ENCODE data around the gene VILL.

The VILL gene

DNA sequence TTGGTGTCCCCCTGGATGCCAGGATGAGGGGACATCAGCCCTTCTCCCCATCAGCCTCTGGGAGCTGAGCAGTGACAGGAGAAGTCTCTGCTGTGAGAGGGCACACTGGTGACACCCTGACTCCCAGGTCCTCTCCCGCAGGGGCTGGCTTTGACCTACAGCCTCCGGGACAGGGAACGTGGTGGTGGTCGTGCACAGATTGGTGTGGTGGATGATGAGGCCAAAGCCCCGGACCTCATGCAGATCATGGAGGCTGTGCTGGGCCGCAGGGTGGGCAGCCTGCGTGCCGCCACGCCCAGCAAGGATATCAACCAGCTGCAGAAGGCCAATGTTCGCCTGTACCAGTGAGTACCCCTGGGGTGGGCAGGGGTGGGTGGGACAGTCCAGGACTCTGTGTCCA is 6.8 kb downstream of the VILL start:
- H3K27me3 Mint-ChIP-seq (ENCODE audit: low read depth), result no peaks in the 10 kb centered on the region
- H3K4me3 Mint-ChIP-seq, result no peak overlapping the region
- H3K4me1 Mint-ChIP-seq (ENCODE audit: low read depth), result peaks cover 48% of the 10 kb centered on the region
- H3K9me3 Mint-ChIP-seq, result no peaks in the 10 kb centered on the region
- no peak overlapping the region for H3K27ac Mint-ChIP-seq
- H3K36me3 Mint-ChIP-seq (ENCODE audit: low read depth), result peaks cover 22% of the 10 kb centered on the region

DNA sequence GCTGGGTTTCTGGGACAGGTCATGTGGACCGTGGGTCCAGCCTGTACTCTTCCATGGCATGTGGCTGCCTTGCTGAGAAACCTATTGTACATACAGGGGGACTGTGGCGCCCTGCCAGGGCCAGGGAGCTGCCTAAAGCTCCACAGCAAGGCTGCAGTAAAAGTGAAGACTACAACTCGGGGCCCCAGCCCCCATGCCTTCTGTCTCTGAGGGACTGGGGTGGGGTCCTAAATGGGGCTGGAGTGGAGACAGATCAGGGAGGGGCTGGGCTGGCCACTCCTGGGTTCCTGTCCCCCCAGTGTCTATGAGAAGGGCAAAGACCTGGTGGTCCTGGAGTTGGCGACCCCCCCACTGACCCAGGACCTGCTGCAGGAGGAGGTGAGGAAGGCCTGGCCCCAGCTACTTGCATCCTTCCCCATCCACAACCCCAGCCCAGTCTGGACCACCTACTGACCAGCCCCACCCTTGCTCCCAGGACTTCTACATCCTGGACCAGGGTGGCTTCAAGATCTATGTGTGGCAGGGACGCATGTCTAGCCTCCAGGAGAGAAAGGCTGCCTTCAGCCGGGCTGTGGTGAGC is 7.3 kb downstream of the VILL start:
- Mint-ChIP-seq H3K4me3 (peak overlapping the region; percentile 61), H3K36me3 (ENCODE audit: low read depth) (peaks cover 22% of the 10 kb centered on the region), H3K9me3 (no peaks in the 10 kb centered on the region), H3K27ac (peak overlapping the region; percentile 92), H3K4me1 (ENCODE audit: low read depth) (peaks cover 48% of the 10 kb centered on the region), H3K27me3 (ENCODE audit: low read depth) (no peaks in the 10 kb centered on the region)

DNA sequence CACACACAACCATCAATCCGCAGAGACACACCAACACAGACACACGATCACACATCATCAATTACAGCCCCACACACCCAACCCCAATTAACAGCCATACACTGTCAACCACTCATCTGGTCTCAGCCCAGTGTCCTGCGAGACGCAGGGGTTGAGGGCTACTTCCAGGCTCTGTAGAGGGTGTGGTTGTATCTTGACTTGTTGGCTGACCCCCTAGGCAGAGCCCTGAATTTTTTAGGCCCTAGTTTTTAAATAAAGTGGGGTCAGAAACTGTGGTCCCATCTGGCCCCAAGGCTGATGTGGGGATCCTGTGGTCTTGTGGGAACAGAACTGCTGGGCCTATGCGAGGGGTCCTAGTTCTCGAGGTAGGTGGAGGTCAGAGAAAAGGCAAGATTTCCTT is 9.2 kb downstream of the VILL start:
- Mint-ChIP-seq H3K27ac (peak overlapping the region; percentile 8), H3K4me1 (ENCODE audit: low read depth) (peaks cover 41% of the 10 kb centered on the region), H3K9me3 (no peaks in the 10 kb centered on the region), H3K27me3 (ENCODE audit: low read depth) (no peaks in the 10 kb centered on the region), H3K36me3 (ENCODE audit: low read depth) (peaks cover 23% of the 10 kb centered on the region), H3K4me3 (no peak overlapping the region)

DNA sequence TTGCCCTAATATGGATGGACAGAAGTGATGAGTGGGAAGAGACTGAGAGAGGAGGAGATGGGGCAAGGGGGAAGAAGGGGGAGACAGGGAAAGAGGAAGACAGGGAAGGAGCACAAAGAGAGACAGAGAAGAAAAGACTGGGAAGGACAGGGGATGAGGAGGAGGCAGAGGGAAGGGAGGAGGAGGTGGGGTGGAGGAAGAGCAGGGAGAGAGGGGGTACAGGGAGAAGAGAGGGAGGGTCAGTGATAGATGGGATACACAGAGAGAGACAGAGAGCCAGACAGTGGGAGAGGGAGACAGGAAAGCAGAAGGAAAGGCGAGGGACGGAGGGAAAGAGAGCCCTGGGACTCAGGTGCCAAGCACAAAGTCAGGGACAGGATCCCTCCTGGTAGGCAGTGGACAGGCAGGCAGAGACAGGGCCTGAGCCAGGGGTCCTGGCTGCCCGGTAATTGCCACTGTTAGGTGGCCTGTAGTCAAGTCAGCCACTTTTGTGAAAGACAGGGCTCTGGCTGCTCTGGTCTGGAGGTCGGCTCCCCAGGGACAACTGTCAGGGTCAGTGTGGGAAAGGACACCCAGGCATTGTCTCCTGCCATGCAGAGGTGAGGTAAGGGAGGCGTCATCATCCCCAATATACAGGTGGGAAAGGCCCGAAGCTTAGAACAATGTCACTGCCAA is 9.8 kb downstream of the VILL start:
- Mint-ChIP-seq H3K4me3 (no peak overlapping the region), H3K4me1 (ENCODE audit: low read depth) (peaks cover 36% of the 10 kb centered on the region), H3K27ac (peak overlapping the region; percentile 23), H3K27me3 (ENCODE audit: low read depth) (no peaks in the 10 kb centered on the region), H3K36me3 (ENCODE audit: low read depth) (peaks cover 26% of the 10 kb centered on the region), H3K9me3 (no peaks in the 10 kb centered on the region)

DNA sequence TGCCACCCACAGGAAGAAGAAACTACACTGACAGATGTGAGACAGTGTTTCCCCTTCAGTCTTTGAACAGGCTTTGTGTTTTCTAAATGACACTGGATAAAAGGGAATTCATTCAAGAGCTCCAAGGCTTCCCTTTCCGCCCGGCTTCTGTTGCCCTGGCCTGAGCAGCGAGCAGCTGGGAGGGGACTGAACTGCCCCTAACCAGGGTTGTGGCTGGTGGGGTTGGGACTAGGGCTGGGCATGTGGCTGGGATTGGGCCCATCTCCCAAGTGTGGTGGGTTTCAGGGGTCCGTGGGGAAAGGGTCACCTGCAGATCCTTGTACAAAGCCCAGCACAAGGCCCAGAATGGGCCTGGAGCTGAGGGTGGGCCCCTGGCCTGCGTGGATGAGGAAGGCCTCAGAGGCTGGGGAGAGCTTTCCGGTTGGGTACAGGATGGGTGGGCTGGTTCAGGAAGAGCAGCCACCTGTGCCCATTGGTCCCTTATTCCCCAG is 10.4 kb downstream of the VILL start:
- H3K4me3 Mint-ChIP-seq, result no peak overlapping the region
- no peaks in the 10 kb centered on the region for H3K27me3 Mint-ChIP-seq (ENCODE audit: low read depth)
- peaks cover 30% of the 10 kb centered on the region for H3K4me1 Mint-ChIP-seq (ENCODE audit: low read depth)
- no peaks in the 10 kb centered on the region for H3K9me3 Mint-ChIP-seq
- peaks cover 23% of the 10 kb centered on the region for H3K36me3 Mint-ChIP-seq (ENCODE audit: low read depth)
- no peak overlapping the region for H3K27ac Mint-ChIP-seq

DNA sequence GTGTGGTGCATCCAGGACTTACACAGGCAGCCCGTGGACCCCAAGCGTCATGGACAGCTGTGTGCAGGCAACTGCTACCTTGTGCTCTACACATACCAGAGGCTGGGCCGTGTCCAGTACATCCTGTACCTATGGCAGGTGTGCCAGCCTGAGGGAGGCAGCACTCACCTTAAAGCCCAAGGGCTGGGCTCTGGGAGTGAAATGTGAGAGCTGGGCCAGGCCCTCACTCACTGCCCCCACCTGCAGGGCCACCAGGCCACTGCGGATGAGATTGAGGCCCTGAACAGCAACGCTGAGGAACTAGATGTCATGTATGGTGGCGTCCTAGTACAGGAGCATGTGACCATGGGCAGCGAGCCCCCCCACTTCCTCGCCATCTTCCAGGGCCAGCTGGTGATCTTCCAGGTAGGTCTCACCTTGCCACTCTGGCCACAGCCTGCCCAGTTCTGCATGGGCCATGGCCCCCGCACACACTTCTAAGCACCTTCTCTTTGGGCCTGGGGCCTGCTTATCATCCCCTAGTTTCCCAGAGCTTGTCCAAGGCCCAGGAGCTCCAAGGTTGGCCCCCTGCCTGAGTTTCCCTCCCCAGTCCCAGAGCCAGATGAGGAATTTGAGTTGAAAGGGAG is 11.0 kb downstream of the VILL start:
- Mint-ChIP-seq H3K36me3 (ENCODE audit: low read depth) (peaks cover 22% of the 10 kb centered on the region), H3K27me3 (ENCODE audit: low read depth) (no peaks in the 10 kb centered on the region), H3K4me1 (ENCODE audit: low read depth) (peaks cover 24% of the 10 kb centered on the region), H3K9me3 (no peaks in the 10 kb centered on the region), H3K27ac (no peak overlapping the region), H3K4me3 (no peak overlapping the region)

DNA sequence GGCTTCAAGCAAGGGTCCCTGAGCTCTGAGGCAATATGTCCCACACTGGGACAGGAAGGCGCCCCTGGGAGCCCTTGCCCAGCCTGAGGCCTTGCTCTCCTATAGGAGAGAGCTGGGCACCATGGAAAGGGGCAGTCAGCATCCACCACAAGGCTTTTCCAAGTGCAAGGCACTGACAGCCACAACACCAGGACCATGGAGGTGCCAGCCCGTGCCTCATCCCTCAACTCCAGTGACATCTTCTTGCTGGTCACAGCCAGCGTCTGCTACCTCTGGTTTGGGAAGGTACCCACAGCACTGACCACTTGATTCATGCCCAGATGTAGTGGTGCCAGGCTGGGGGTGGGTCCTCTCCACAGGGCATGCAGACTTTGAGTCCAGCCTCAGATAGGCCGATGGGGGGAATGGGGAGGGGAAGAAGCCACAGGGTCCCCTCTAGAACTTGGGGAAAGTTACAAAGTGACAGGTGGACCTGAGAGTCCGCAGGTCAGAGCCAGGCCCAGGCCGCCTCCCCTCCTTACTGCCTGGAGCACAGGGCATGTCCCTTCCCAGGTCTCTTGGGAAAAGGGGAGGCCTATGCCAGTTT is 11.8 kb downstream of the VILL start:
- Mint-ChIP-seq H3K27me3 (ENCODE audit: low read depth) (no peaks in the 10 kb centered on the region), H3K36me3 (ENCODE audit: low read depth) (peaks cover 17% of the 10 kb centered on the region), H3K27ac (no peak overlapping the region), H3K4me3 (no peak overlapping the region), H3K4me1 (ENCODE audit: low read depth) (peaks cover 20% of the 10 kb centered on the region), H3K9me3 (no peaks in the 10 kb centered on the region)

DNA sequence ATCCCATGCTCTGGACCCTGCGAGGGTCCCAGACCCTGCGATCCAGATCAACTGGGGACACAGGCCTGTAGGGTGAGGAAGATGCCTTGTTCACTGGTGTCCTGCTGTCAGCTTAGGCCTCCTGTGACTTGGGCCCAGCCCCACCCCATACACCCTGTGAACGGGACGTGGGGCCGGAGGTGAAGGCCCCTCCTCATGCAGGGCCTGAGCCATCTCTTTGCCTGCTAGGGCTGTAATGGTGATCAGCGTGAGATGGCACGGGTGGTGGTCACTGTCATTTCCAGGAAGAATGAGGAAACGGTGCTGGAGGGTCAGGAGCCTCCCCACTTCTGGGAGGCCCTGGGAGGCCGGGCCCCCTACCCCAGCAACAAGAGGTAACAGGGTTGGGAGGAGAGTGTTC is 12.4 kb downstream of the VILL start:
- peaks cover 17% of the 10 kb centered on the region for H3K36me3 Mint-ChIP-seq (ENCODE audit: low read depth)
- H3K9me3 Mint-ChIP-seq, result no peaks in the 10 kb centered on the region
- H3K27ac Mint-ChIP-seq, result no peak overlapping the region
- peaks cover 19% of the 10 kb centered on the region for H3K4me1 Mint-ChIP-seq (ENCODE audit: low read depth)
- H3K27me3 Mint-ChIP-seq (ENCODE audit: low read depth), result no peaks in the 10 kb centered on the region
- H3K4me3 Mint-ChIP-seq, result no peak overlapping the region

DNA sequence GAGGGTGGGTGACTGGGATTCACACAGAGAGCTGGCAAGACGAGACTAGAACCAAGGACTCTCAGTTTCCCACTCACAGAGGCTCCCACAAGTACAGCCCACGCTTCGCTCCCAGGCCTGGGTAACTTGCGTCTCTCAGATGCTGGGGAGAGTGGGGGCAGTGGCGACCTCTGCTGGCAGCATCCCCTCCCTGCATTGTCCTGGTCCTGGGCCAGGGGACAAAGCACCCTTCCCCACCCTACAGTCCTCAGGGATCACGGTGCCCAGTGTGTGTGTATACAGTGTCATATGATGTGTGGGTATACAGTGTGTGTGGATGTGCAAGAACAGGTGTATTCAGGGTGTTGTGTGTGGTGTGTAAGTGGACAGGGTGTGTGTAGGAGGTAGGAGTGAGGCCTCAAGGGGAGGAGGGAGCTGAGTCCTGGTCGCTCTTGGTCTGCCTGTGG is 12.8 kb downstream of the VILL start:
- peaks cover 15% of the 10 kb centered on the region for H3K36me3 Mint-ChIP-seq (ENCODE audit: low read depth)
- no peaks in the 10 kb centered on the region for H3K9me3 Mint-ChIP-seq
- no peak overlapping the region for H3K27ac Mint-ChIP-seq
- H3K4me1 Mint-ChIP-seq (ENCODE audit: low read depth), result peaks cover 14% of the 10 kb centered on the region
- H3K27me3 Mint-ChIP-seq (ENCODE audit: low read depth), result no peaks in the 10 kb centered on the region
- no peak overlapping the region for H3K4me3 Mint-ChIP-seq

DNA sequence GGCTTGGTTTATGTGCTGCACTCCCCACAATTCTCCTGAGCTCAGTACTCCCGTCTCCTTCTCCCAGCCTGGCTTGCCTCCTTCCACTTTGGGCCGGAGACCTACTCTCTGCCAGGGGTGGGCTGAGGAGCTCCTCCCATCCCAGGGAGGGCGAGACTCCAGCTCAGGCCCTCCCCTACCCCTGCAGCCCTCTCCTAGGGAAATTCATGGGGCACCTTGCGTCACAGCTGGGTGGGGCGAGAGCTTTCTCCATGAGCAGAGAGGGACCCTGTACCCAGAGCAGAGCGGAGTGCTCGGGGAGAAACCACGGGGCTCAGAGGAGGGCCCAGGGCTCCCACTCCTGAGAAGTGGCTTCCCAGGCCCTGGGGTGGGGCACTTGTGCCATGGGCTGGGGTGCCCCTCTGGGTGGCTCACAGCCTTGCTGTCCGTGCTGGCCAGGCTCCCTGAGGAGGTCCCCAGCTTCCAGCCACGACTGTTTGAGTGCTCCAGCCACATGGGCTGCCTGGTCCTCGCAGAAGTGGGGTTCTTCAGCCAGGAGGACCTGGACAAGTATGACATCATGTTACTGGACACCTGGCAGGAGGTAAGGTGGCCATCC is 13.3 kb downstream of the VILL start:
- peaks cover 15% of the 10 kb centered on the region for H3K36me3 Mint-ChIP-seq (ENCODE audit: low read depth)
- H3K4me3 Mint-ChIP-seq, result no peak overlapping the region
- no peaks in the 10 kb centered on the region for H3K27me3 Mint-ChIP-seq (ENCODE audit: low read depth)
- H3K4me1 Mint-ChIP-seq (ENCODE audit: low read depth), result peaks cover 10% of the 10 kb centered on the region
- no peaks in the 10 kb centered on the region for H3K9me3 Mint-ChIP-seq
- H3K27ac Mint-ChIP-seq, result no peak overlapping the region

DNA sequence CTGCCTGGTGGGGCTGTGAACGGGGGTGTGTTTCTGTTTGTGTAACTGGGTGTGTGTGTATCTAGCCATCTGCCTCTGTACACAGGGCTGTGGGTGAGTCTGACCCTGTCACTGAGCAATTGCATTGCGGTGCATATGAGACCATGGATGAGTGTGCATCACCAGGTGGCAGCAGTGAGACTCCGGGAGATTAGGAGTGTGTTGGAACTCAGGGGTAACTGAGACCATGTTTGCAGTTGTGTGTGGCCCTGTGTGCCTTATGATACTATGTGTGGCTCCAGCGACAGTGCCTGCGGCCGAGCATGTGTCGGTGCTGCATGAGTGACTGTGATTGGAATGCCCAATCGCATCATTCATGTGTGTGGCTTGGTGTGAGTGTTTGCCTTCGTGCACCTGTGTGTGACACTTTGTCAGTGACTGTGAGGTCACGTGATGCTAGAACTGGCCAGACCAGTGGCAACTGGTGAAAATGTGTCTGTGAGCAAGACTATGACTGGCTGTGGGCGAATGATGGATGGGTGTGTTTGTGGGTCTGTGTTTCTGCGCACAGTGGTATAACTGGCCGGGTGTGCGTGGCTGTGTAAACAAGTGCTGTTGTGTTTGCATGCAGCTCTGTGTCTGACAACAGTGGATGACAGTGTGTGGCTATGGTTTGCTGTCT is 14.0 kb downstream of the VILL start:
- Mint-ChIP-seq H3K4me1 (ENCODE audit: low read depth) (peaks cover 9% of the 10 kb centered on the region), H3K36me3 (ENCODE audit: low read depth) (peaks cover 13% of the 10 kb centered on the region), H3K27ac (no peak overlapping the region), H3K27me3 (ENCODE audit: low read depth) (no peaks in the 10 kb centered on the region), H3K4me3 (no peak overlapping the region), H3K9me3 (no peaks in the 10 kb centered on the region)

DNA sequence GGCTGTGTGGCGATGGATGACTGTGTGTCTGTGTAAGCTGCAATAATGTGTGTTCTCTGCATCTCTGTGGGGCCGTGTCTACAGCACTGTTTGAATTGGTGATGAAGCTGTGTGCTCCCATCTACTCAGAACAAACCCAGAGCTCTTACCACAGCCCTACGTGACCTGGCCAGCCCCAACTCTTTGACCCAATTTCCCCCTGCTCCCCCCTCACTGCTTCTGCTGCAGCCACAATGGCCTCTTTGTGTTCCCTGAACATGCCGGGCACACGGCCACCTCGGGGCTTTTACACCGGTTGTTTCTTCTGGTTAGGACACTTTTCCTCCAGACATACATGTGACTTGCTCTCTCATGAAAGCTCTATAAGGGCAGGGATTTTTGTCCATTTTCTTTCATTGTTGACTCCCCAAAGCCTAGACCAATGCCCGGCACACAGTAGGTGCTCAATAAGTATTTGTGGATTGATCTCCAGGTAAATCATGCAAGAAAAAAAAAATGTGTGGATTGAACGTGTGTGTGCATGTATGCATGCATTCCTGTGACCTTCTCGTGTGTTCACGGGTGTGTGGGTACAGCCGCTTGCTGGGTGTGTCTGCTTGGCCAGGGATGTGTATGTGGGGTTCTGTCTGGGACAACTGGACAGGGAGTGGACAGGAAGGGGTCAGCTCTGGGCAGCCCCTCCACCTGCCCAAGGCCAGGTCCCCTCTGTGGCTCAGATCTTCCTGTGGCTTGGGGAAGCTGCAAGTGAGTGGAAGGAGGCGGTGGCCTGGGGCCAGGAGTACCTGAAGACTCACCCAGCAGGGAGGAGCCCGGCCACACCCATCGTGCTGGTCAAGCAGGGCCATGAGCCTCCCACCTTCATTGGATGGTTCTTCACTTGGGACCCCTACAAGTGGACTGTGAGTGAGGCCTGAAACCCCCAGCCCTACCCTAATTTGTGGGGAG is 14.8 kb downstream of the VILL start:
- Mint-ChIP-seq H3K36me3 (ENCODE audit: low read depth) (peaks cover 7% of the 10 kb centered on the region), H3K4me1 (ENCODE audit: low read depth) (peaks cover 7% of the 10 kb centered on the region), H3K9me3 (no peaks in the 10 kb centered on the region), H3K4me3 (no peak overlapping the region), H3K27me3 (ENCODE audit: low read depth) (no peaks in the 10 kb centered on the region), H3K27ac (no peak overlapping the region)

DNA sequence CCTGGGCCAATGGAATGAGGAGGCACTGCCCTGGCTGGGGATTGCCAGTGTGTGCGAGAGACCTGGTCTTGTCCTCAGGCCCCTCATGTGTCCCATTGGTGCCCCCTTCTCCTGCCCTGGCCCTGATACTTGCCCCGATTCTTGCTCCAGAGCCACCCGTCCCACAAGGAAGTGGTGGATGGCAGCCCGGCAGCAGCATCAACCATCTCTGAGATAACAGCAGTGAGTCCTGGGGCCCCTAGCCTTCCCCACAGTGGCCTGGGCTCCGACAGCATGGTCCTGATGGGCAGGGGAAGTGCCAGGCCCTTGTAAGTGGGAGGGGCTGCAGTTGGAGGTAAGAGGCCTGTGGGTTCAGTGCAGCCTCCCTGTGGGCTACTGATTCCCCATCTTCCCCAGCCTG is 15.4 kb downstream of the VILL start:
- H3K27ac Mint-ChIP-seq, result no peak overlapping the region
- no peaks in the 10 kb centered on the region for H3K27me3 Mint-ChIP-seq (ENCODE audit: low read depth)
- peaks cover 7% of the 10 kb centered on the region for H3K4me1 Mint-ChIP-seq (ENCODE audit: low read depth)
- no peak overlapping the region for H3K4me3 Mint-ChIP-seq
- no peaks in the 10 kb centered on the region for H3K9me3 Mint-ChIP-seq
- peaks cover 6% of the 10 kb centered on the region for H3K36me3 Mint-ChIP-seq (ENCODE audit: low read depth)

Data from T-helper 1 cell treated with Interleukin-12 subunit alpha and Interleukin-12 subunit beta and Interleukin-4 antibody, amounts not matched to agents 30 μg/mL and 1 μg/mL, for 36 hours (primary cell).